ENCODE measurements around the gene BMPER. TPM values are rescaled to one million over a fixed set of nuclear protein-coding genes. Genes with fewer than 3 reads are reported as not detected.

Gene BMPER
- total RNA-seq, 4 donors from 2014 or later, result 0.25 to 2.3 (median 0.96) TPM

DNA sequence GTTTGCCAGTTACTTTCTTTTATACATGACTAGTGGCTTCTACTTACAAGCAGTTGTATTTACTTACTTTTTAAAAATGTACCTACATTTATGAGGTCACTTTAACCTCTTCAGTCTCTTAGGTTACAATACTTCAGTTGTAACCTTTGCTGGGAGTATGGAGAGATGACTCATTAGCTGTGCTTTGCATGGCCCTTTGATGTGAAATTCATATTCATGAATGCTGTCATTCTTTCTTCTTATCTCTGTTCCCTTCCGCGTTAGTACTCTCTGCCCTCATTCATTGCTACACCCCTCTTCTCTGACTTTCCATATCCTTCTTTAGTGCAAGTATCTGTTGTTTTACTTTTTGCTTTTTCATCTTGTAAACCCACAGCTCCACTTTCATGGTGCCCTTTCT, 164.3 kb downstream of the BMPER start:
- TF ChIP-seq, protein P1, sequence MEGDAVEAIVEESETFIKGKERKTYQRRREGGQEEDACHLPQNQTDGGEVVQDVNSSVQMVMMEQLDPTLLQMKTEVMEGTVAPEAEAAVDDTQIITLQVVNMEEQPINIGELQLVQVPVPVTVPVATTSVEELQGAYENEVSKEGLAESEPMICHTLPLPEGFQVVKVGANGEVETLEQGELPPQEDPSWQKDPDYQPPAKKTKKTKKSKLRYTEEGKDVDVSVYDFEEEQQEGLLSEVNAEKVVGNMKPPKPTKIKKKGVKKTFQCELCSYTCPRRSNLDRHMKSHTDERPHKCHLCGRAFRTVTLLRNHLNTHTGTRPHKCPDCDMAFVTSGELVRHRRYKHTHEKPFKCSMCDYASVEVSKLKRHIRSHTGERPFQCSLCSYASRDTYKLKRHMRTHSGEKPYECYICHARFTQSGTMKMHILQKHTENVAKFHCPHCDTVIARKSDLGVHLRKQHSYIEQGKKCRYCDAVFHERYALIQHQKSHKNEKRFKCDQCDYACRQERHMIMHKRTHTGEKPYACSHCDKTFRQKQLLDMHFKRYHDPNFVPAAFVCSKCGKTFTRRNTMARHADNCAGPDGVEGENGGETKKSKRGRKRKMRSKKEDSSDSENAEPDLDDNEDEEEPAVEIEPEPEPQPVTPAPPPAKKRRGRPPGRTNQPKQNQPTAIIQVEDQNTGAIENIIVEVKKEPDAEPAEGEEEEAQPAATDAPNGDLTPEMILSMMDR (IDR thresholded peaks at IDR 0.05), result no peak
- no peak for TF ChIP-seq POLR2A (IDR thresholded peaks at IDR 0.05)
- Histone ChIP-seq H3K36me3 (no peaks in the 10 kb centered on the region), H3K4me3 (replicated peaks in 1 of 3) (no peak overlapping the region), H3K9me3 (no peaks in the 10 kb centered on the region), H3K4me1 (no peaks in the 10 kb centered on the region), H3K27ac (no peak overlapping the region), H3K27me3 (no peaks in the 10 kb centered on the region)
- 87 to 97% methylated on average over 2 of the region's 2 CpGs for WGBS, 2 donors
- intact Hi-C loops (cut with DNase I), result no loop called here
- DNase-seq, result no peak

DNA sequence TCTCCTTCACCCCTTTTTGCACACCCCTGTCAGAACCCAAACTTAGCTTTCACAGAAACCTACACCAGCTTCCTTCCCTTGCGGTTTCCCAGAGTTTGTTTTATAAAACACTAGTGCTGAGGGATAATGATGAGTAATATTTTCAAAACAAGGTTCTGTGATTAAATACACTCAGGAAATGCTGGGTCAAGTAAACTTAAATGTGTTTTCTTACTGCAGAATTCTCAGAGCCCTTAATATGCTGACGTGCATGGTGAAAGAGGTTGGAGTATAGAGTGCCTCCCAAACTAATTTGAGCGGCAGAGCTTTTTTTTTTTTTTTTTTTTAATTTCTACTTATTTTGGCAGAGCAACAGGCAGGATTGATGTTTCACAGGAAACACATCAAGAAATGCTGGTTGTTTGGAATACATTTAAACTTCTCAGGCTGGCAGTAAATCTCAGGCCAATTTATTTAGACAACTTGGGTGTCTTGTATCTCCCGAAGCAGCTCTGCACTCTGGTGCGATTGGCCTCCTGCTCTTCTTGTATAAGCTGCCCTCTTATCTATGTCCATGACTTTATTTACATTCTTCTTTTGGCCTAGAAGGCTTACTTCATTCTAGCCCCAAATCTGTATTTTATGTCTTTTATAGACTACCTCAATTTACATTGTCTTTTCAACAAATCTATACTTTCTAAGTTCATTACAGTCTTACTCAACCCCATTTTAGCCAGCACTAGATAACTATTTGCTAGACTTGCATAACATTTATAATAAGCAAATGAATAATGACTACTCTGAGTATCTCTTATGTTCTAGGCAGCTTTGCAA, 165.4 kb downstream of the BMPER start:
- no peak for DNase-seq
- TF ChIP-seq, protein P1 (IDR thresholded peaks at IDR 0.05), result no peak
- TF ChIP-seq POLR2A (IDR thresholded peaks at IDR 0.05), result no peak
- Histone ChIP-seq H3K4me1 (no peaks in the 10 kb centered on the region), H3K4me3 (replicated peaks in 1 of 3) (no peak overlapping the region), H3K27ac (no peak overlapping the region), H3K9me3 (no peaks in the 10 kb centered on the region), H3K27me3 (no peaks in the 10 kb centered on the region), H3K36me3 (no peaks in the 10 kb centered on the region)
- intact Hi-C loops (cut with DNase I), result no loop called here
- 50 to 67% methylated on average over 5 of the region's 5 CpGs for WGBS, 2 donors

DNA sequence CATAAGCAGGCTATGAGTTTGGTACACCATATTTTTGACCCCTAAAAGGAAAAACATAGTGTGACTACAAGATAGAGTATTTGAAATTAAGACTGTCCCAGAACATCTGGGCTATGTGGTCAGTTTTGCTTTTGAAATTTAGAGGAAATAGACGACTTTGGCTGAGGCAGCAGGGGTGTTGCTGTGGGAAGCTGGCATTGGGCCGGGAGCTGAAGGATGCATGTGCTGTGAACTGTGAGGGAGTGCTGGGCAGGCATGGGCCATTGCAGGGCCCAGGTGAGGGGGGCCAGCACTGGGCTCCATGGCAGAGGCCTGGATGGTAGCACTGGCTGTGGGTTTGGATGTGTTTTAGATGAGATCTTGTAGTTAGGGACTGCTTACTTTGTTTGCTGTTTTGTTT, 168.3 kb downstream of the BMPER start:
- Histone ChIP-seq H3K4me3 (replicated peaks in 1 of 3) (no peak overlapping the region), H3K27ac (no peak overlapping the region), H3K36me3 (no peaks in the 10 kb centered on the region), H3K27me3 (no peaks in the 10 kb centered on the region), H3K4me1 (no peaks in the 10 kb centered on the region), H3K9me3 (no peaks in the 10 kb centered on the region)
- intact Hi-C loops (cut with DNase I), result no loop called here
- WGBS, 2 donors, result 26 to 42% methylated on average over 2 of the region's 2 CpGs
- peak; percentile 32 to 69 for DNase-seq
- TF ChIP-seq POLR2A (IDR thresholded peaks at IDR 0.05), result no peak
- TF ChIP-seq, protein P1 (IDR thresholded peaks at IDR 0.05), result no peak

DNA sequence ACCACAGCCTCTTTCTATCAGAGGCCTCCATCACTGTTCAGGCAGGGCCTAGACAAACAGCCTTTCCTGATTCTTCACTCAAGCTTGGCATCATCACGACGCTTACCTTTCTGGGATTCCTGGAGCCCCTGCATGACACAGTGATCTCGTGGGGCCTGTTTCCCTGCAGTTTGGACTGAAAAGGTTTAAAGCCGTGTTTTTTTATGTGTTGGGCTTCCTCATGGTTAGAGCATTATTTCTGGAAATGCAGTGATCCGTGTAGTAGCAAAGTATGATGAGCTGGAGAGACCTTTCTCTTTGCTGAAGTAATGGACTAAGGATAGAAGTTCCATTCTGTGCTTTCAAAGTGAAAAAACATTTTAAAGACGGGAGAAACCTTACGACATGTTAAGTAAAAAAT, 169.1 kb downstream of the BMPER start:
- no peaks in the 10 kb centered on the region for H3K36me3 ChIP-seq
- TF ChIP-seq, protein P1 (IDR thresholded peaks at IDR 0.05), result no peak
- no peak for TF ChIP-seq POLR2A (IDR thresholded peaks at IDR 0.05)
- no peak for DNase-seq
- H3K27ac ChIP-seq, result no peak overlapping the region
- no peaks in the 10 kb centered on the region for H3K4me1 ChIP-seq
- intact Hi-C loops (cut with DNase I), result no loop called here
- H3K9me3 ChIP-seq, result no peaks in the 10 kb centered on the region
- WGBS, 2 donors, result 66 to 71% methylated on average over 7 of the region's 7 CpGs
- H3K27me3 ChIP-seq, result no peaks in the 10 kb centered on the region
- no peak overlapping the region for H3K4me3 ChIP-seq (replicated peaks in 1 of 3)

DNA sequence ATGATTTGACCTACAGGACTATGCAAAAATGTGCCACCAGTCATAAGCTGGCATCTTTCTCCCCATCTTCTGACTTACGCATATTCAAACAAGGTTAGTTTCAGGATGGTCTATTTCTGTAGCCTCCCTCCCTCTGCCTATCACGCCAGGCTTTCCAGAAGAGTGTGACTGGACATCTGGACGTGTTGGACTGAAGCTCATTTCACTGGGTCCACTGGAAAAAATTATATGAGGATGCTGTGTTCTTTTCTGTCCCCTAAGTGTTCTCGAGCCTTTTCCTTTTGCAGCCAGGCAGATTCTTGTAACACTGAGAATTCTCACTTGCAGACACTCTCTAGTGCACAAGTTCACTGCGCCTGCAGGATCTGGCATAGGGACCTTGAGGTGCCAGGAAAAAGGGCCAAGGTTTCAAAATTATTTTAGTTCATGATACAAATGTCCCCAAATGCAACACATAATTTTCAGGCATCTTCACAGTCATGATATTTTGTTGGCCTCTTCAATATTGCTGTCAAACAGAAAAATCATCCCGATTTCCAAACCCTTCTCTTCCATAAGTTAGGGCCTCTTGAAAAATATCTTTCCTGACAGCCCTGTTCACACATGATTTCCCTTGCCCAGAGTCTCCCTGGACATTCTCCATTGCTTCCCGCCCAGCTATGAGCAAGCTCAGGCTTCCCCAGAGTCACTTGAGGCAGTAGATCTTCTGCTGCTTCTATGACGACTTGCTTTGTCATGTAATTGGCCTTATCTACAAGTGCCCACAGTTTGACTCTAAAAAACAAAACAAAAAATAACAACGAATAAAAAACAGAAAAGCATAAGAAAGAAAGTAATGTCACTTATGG, 170.4 kb downstream of the BMPER start:
- H3K4me3 ChIP-seq (replicated peaks in 1 of 3), result no peak overlapping the region
- H3K9me3 ChIP-seq, result no peaks in the 10 kb centered on the region
- H3K27me3 ChIP-seq, result no peaks in the 10 kb centered on the region
- H3K36me3 ChIP-seq, result no peaks in the 10 kb centered on the region
- TF ChIP-seq, protein P1 (IDR thresholded peaks at IDR 0.05), result no peak
- TF ChIP-seq POLR2A (IDR thresholded peaks at IDR 0.05), result no peak
- DNase-seq, result no peak
- no peaks in the 10 kb centered on the region for H3K4me1 ChIP-seq
- intact Hi-C loops (cut with DNase I), result no loop called here
- WGBS, 2 donors, result 73 to 79% methylated on average over 9 of the region's 9 CpGs
- H3K27ac ChIP-seq, result no peak overlapping the region

Data from thyroid gland (tissue), 4 donors.